ENCODE measurements around the gene EARS2.
A peak's percentile ranks its signal among the peaks of the same experiment; 100 is the strongest.
"Not testable (repeated sequence)": the region's sequence is repeated elsewhere in the genome, so short reads cannot be mapped to it uniquely, and the experiment has no call there.

EARS2 gene

DNA sequence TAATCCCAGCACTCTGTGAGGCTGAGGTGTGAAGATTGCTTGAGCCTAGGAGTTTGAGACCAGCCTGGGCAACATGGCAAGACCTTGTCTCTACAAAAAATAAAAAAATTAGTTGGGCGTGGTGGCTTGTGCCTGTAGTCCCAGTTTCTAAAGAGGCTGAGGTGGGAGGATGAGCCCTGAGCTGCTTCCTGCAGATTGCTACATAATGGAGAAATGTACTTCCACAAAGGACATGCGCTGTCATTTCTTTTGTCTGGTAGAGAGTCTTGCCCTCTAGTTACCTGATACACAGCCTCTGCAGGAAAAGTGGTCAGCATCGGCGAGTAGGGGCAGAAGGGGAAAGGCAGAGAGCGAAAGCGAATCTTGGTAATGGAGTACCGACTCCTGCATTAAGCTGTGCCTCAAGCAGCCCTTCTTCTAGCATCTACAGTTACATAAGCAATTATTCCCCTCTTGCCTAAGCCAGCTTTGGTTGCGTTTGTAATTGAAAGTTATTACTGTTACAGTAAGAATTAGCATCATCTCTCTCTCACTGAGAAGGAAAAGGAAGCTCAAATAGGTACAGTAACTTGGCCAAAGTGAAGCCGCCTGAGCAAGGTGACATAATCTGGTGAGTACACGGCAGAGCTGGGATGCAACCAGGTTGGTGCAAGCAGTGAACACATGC, 28.4 kb downstream of the EARS2 start:
- no peak for DNase-seq

DNA sequence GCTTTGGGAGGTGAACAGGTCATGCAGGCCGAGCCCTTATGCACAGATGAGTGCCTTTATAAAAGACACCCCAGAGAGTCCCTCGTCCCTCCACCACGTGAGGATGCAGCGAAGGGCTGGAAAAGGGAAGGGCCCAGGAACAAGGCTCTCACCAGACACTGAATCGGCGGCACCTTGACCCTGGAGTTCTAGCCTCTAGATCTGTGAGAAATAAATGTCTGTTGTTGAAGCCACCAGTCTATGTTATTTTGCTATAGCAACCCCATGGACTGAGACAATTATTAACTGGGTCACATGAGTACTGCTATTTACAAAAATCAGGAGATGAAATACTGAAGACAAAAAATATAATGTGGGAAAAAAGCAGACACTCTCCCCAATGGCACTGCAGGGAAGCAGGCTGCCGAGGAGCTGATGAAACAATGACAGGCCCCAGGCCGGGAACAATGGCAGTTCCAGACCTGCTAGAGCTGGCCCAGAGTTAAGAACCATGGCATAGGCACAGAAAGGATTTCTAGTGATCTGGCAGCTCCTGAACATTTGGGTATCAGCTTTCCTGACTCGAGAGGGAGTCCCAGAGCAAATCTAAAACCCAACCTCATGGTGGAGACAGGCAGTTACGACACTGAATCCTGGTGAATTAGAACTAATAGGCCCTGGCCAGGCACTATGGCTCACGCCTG, 29.0 kb downstream of the EARS2 start:
- DNase-seq, result no peak

DNA sequence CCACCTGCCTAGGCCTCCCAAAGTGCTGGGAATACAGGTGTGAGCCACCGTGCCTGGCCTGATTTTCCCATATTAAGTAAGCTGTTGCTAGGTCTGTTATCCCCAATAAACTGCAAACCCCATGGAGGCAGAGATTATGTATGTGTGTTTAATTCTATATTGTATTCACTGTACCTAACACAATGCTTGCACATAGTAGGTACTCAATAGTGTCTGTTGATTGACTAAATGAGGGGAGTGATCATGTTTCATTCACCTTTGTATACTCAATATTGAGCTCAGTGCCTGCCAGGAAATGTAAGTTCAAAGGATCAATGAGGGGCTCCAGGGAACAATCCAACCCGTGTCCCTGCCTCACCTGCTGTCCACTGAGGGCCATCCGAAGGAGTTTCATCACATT, 32.3 kb downstream of the EARS2 start:
- DNase-seq, result no peak

DNA sequence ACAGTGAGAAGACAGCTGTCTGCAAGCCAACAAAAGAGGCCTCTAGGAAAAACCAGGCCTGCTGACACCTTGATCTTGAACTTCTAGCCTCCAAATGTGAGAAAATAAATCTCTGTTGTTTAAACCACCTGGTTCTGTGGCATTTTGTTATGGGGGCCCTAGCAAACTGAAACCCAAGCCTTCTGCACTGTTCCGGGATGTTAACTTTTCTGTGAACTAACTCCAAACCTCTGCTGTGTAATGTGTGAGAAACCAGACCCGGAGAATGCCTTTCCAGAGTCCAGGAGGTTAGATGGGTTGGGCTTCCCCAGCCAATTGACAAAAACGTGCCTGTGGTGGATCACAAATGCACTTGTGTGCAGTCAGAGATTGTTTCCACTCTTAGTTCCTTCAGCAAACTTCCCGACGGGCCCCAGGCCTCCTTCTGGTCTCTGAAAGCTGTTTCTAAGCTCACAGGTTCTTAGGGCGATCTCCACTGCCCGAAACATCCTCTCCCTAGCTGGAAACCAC, 33.2 kb downstream of the EARS2 start:
- no peak for DNase-seq

DNA sequence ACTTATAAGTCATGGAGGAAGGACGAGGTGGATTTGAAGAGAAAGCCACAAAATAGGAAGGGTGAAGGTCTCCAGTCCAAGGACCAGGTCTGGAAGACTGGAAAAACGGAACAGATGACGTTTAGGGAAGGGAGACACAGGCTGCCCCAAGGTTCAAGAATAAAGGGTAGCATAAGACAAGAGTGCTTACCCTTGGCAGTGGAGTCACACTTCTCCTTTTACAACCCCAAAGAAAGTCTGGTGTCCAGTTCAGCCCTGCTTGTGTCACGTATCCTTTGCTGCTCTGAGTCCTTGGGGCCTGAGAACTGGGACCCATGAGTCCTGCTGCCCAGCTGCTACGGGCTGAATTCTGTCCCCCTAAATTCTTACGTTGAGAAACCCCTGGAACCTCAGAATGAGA, 33.8 kb downstream of the EARS2 start:
- no peak for DNase-seq

DNA sequence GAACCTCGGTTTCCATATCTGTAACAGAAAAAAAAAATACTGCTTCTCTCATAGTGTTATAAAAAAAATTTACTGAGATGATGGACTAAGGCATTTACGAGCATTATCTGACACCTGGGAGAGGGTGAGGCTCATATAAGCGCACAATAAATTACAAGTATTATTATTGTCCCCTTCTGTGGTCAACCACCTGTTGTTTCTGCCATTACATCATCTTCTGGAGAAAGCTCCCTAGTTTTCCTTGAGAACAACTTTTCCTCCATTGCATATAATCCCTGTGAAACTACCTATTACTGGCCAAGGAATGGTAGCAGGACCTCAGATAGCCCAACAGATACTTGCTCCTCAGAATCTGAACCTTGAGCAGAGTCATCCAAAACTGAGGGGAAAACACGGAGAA, 35.2 kb downstream of the EARS2 start:
- DNase-seq, result no peak

DNA sequence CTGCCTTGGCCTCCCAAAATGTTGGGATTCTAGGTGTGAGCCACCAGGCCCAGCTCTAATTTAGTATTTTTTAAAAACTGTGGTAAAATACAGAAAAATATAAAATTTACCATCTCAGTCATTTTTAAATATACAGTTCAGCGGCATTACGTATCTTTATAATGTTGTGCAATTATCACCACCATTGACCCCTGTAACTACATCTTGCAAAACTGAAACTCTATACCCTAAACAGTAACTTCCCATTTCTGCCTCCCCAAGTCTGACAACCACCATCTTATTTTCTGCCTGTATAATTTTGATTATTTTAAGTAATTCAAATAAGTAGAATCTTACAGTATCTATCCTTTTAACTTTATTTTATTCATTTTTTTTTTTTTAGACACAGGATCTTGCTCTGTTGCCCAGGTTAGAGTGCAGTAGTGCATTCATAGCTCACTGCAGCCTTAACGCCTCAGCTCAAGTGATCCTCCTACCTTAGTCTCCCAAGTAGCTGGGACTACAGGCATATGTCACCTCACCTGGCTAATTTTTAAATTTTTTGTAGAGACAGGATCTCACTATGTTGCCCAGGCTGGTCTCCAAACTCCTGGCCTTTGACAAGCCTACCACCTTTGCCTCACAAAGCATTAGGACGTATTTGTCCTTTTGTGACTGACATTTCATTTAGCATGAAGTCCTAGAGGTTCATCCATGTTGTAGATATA, 36.0 kb downstream of the EARS2 start:
- DNase-seq, result no peak

DNA sequence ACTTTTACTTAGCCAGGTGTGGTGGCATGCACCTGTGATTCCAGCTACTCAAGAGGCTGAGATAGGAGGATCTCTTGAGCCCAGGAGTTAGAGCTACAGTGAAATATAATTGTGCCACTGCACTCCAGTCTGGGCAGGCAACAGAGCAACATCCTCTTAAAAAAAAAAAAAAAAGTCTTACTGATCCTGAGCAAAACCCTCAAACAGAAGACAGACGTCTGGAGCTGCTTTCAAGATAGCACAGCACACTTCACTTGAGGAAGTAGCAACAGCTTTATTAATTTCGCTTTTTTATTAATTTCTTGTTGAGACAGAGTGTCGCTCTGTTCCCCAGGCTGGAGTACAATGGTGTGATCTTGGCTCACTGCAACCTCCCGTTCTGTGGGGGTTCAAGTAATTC, 36.6 kb downstream of the EARS2 start:
- DNase-seq, result no peak

DNA sequence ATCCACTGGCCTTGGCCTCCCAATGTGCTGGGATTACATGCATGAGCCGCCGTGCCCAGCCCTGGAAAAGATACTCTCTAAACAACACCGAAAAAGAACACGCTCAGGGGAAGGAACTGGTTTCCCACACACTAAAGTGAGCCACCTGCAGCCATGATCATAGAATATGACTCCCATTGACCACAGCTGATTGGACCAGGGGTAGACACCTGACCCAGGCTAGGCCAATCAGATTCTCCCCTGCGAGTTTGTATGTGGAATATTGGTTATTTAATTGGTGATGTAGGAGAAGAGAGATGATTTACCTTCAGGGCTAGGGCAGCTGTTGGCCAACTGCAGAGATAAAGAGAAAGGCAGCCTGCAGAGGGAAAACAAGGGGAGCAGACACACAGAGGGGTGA, 37.9 kb downstream of the EARS2 start:
- DNase-seq, result no peak

DNA sequence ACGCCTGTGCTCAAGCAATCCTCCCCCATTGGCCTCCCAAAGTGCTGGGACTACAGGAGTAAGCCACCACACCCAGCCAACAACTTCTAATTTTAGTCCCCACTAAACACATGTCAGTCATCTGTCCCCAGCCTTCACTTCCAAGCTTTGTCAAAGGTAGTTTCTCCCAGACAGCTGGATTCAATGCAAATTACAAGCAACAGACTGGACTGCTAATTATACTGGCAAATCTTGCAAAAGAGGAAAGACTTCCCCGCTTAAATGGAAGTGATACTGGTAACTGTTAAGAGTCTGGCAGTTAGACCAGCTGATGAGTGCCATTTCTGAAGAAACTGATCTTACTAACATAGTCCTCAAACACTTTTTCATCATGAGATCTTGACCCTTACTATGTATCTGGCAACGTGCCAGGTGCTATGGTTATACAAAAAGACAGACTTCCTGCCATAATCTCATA, 38.7 kb downstream of the EARS2 start:
- peak in 1 of 56 donors; percentile 4 for DNase-seq

DNA sequence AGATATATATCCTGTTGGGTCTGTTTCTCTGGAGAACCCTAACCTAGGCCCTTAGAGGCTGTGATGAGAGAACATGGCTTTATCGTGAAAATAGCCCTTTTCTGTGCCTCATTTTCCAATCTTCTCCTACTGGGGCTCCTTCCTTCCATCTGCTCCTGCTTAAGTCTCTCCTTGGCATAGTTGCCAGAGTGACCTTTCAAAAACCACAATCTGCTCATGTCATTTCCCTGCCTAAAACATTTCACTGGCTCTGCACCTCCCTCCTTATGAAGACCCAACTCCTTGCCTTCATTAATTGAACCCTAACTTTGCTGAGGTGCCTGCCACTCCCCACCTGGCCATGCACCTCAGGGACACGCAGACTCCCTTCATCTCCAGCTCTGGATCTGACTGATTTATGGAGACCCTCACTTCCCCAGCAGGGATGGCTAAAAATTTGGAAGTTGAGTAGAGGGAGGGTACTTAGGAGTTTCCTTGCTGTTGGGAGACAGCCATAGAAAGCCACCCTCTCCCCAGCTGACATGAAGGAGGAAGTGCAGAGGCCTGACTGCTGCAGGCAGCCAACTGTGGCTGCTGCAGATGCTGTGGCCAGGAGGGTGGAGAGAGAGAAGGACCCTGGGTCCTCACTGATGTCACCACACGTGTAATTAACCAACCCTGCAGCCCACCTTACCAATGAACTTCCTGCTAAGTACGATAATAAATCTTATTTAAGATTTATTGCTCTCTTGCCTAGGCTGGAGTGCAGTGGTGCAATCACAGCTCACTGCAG, 40.6 kb downstream of the EARS2 start:
- peak in 1 of 56 donors; percentile 8 for DNase-seq

DNA sequence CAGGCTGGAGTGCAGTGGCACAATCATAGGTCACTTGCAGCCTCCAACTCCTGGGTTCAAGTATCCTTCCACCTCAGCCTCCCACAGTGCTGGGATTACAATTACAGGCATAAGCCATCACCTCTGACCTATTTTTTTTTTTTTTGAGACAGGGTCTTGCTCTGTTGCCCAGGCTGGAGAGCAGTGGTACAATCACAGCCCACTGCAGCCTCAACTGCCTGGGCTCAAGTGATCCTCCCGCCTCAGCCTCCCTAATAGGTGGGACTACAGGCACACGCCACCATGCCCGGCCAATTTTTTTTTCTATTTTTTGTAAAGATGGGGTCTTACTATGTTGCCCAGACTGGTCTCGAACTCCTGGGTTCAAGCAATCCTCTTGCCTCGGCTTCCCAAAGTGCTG, 41.3 kb downstream of the EARS2 start:
- DNase-seq, result no peak

DNA sequence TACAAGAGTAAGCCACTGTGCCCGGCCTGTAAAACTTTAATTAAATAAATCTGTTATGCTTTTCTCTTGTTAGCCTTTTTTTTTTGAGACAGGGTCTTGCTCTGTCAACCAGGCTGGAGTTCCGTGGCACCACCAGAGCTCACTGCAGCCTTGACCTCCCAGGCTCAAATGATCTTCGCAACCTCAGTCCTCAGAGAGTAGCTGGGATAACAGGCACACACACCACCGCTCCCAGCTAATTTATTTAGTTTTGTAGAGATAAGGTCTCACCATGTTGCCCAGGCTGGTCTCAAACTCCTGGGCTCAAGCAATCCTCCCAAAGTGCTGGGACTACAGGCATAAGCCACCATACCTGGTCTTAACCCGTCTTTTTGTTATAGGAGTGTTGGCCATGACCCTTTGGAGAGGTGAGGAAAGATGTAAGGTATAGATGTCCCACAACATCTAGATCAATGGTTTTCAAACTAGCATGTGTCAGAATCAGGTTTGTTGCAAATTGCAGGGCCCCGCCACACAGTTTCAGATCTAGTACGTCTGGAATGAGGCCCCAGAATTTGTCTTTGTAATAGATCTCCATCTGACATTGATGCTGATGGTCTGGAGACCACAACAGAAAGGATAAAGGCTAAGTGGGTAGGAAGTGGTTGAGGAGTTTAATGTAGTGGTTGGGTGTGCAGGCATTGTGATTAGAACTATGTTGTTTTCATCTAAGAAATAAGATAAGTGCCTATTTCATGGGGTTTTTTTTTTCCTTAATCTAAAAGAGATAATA, 42.6 kb downstream of the EARS2 start:
- no peak for DNase-seq

DNA sequence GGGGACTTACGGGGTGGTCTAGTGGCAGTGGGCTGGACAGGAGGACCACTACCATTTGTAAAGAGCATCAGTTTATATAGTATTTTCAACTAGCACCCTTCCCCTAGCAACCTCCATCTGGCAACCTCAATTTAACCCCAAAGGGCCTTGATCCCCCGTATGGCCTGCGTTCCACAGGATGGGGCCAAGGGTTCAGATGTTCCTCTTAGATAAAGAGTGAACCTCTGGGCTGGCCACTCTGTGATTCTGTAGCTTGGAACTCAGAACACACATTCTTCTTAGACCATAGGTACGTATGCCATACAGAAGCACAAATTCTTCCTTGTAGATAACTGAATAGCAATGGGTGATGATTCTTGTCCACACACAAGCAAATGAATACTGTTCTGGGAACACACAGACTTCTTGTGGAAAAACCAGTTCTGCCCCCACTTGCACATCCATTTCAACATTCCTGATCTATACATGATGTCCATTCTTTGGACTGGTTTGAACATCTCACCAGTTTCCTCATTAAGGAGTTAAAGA, 44.9 kb downstream of the EARS2 start:
- no peak for DNase-seq

DNA sequence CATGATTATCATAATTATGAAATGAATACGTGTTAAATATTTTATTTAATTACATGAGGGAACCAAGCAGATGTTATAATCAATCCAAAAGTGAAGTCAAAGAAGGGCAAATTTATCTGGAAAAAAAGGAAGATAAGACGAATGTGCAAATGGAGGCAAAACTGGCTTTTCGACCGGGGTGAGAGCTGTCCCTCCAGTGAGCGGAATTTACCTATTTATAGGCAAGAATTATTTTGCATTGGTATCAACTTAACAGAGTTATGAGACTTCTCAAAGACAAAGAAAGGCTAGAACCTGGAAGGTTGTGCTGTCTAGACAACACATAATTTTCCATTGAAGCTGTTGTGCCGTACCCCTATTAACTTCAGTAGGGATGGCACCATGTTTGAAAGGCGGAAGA, 45.4 kb downstream of the EARS2 start:
- DNase-seq, result no peak

DNA sequence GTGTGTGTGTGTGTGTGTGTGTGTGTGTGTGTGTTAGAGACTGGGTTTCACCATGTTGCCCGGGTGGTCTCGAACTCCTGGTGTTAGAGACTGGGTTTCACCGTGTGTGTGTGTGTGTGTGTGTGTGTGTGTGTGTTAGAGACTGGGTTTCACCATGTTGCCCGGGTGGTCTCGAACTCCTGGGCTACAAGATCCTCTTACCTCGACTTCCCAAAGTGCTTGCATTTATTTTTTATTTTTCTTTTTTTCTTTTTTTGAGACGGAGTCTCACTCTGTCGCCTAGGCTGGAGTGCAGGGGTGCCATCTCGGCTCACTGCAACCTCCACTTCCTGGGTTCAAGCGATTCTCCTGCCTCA, 46.3 kb downstream of the EARS2 start:
- not testable (repeated sequence) for DNase-seq

DNA sequence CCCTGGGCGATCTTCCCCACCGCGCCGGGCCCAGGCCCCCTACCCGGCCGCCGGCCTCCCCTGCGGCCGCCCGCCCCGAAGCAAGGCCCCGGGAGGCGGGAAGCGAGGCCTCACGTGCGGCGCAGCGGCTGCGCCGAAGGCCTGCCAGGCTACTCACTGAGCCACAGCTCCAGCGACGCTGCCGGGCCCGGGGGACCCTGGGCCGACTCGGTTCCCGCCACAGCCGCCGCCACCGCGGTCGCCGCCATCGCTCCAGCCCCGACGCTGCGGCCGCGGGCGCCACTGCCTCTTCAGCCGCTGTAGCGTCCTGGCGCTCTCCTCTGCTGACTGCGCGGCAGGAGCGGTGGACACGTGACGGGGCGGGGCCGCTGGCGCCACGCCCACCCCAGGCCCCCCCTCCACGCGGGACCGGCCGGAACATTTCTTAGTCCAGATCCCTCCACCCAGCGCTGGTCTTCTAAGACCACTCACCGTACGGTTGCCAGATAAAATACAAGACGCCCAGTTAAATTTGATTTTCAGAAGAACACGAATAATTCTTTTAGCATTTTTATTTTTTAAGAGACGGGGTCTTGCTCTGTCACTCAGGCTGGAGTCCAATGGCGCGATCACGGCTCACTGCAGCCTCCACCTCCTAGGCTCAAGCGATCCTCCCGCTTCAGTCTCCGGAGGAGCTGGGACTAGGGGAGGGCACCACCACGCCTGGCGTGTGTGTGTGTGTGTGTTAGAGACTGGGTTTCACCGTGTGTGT, 46.8 kb downstream of the EARS2 start, which contains the start of gene GGA2:
TSS of gene GGA2 (minus strand) at position 331 of the 751 bp plus-strand sequence. CDS start at position 248, 83 bp downstream.
- peak in 53 of 56 donors; percentile 14 to 85 (median 62) for DNase-seq

DNA sequence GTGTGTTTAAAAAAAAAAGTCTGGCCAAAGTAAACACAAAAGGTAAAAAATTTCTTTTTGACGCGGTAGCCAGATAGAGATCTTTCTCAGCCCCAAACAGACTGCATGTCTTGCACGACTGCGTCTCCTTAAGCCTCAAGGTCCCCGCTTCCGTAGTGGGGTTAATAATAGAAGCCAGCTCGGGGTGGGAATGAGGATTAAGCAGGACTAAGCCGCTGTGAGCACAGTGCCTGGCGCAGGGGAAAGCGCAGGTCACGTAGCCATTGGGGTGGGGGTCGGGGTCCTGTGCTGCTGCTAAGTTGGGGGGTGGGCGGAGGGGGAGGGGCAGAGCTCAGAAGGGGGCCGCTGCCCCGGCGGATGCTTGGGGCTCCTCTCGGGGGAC, 47.4 kb downstream of the EARS2 start:
- peak in 8 of 56 donors; percentile 23 to 56 (median 39) for DNase-seq

DNA sequence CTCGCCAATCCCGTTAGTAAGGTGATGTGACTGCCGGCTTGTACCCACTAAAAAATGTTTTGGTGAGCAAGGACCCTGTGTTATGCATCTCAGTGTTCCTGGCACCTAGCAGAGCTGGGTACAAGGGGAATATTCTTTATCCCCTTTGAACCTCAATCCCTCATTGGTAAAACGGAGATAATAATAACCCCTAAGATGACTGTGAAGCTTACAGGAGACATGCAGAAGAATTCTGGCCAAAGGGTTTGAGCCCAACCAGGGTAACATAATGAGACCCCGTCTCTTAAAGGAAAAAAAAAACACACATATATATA, 47.8 kb downstream of the EARS2 start:
- DNase-seq, result no peak
